Breast epithelium (tissue), 3 donors: ENCODE data around the gene MTARC1.

Experiments used
- CTCF ChIP-seq, 3 donors: fragments of 450-650 bp; IDR thresholded peaks; one replicate each; pipeline ENCODE4 v1.5.1; 2016 to 2017; ENCODE audit warnings: antibody characterized with exemption in 3 of 3, mild to moderate bottlenecking in 3 of 3, moderate library complexity in 3 of 3
- POLR2A ChIP-seq: fragments of 450-650 bp; IDR thresholded peaks from one replicate; pipeline ENCODE4 v1.6.1; 2016; ENCODE audit warnings: antibody characterized with exemption, mild to moderate bottlenecking, moderate library complexity
- POLR2AphosphoS5 ChIP-seq, 3 donors: sonication (generic); formaldehyde crosslinking; IDR thresholded peaks; one replicate each; pipeline ENCODE4 v1.6.1; 2017; ENCODE audit warnings: antibody characterized with exemption in 3 of 3

- TF ChIP-seq POLR2AphosphoS5 (IDR thresholded peaks at IDR 0.05) (no peak), CTCF (IDR thresholded peaks at IDR 0.05) (no peak), POLR2A (no peak)
Observed at GRCh38 chr1:220761688-220762427, 24.9 kb upstream of the MTARC1 start.
